ENCODE measurements around the gene RNF123.

Gene RNF123

GRCh38 chr3:49703443-49703927, 14.1 kb downstream of the RNF123 start:
- DNase-seq (ENCODE audit: low spot score): peak; percentile 72

GRCh38 chr3:49703956-49704355, 14.6 kb downstream of the RNF123 start:
- no peak for DNase-seq (ENCODE audit: low spot score)

- no peak for DNase-seq (ENCODE audit: low spot score)
These were observed 15.3 kb downstream of the RNF123 start for GRCh38 chr3:49704629-49705028.

- no peak for DNase-seq (ENCODE audit: low spot score)
These were observed 16.1 kb downstream of the RNF123 start for GRCh38 chr3:49705390-49705960.

- no peak for DNase-seq (ENCODE audit: low spot score)
These were observed 17.2 kb downstream of the RNF123 start for GRCh38 chr3:49706456-49707112.

GRCh38 chr3:49707113-49707480, 17.7 kb downstream of the RNF123 start:
- DNase-seq (ENCODE audit: low spot score): no peak

GRCh38 chr3:49709852-49710251, 20.5 kb downstream of the RNF123 start:
- DNase-seq (ENCODE audit: low spot score): no peak

GRCh38 chr3:49711489-49711888, 22.1 kb downstream of the RNF123 start:
- DNase-seq (ENCODE audit: low spot score): no peak

- DNase-seq (ENCODE audit: low spot score): no peak
These were observed 22.8 kb downstream of the RNF123 start for GRCh38 chr3:49712166-49712565.

- DNase-seq (ENCODE audit: low spot score): no peak
These were observed 23.4 kb downstream of the RNF123 start for GRCh38 chr3:49712631-49713317.

GRCh38 chr3:49713336-49714105, 24.2 kb downstream of the RNF123 start:
- no peak for DNase-seq (ENCODE audit: low spot score)

- DNase-seq (ENCODE audit: low spot score): no peak
These were observed 25.6 kb downstream of the RNF123 start for GRCh38 chr3:49714728-49715550.

- DNase-seq (ENCODE audit: low spot score): no peak
These were observed 26.3 kb downstream of the RNF123 start for GRCh38 chr3:49715611-49716121.

GRCh38 chr3:49716169-49716568, 26.8 kb downstream of the RNF123 start:
- no peak for DNase-seq (ENCODE audit: low spot score)

GRCh38 chr3:49716691-49717210, 27.4 kb downstream of the RNF123 start:
- no peak for DNase-seq (ENCODE audit: low spot score)

GRCh38 chr3:49717211-49717958, 28.0 kb downstream of the RNF123 start:
- no peak for DNase-seq (ENCODE audit: low spot score)

- DNase-seq (ENCODE audit: low spot score): no peak
These were observed 28.9 kb downstream of the RNF123 start for GRCh38 chr3:49717959-49718857.

- no peak for DNase-seq (ENCODE audit: low spot score)
These were observed 29.5 kb downstream of the RNF123 start for GRCh38 chr3:49718858-49719213.

GRCh38 chr3:49719214-49719884, 30.0 kb downstream of the RNF123 start, which contains the start of gene AMIGO3:
Gene AMIGO3, minus strand, starts transcription at chr3:49719684. Its CDS starts 219 bp downstream, at chr3:49719465.
- DNase-seq (ENCODE audit: low spot score): peak; percentile 86
